ENCODE measurements around the gene SOX2. TPM values are rescaled to one million over a fixed set of nuclear protein-coding genes. Genes with fewer than 3 reads are reported as not detected.

SOX2 gene
- total and polyA plus RNA-seq, 8 donors: 2.4 to 26.0 (median 14.4) TPM; not detected in 1

DNA sequence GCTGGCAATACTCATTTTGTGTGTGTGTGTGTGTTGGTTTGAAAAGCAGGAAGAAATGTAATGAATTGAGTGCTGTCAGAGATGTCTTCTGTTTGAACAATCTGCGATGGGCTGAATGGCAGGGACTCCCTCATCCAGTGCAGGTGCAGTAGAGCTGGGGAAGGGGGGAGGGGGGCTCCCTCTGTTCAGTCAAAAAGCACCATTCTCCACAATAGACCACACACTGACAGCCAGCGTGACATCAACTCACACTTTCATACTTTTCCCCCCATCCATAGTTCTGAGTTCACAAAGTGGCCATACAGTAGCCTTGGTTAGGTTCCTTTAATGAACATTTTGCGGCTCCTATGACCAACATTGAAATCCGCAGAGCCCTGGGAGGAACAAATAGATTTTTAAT lies 10.4 kb downstream of the SOX2 start:
- Histone ChIP-seq H3K9me3 (no peaks in the 10 kb centered on the region), H3K4me3 (no peak overlapping the region), H3K36me3 (no peaks in the 10 kb centered on the region), H3K27ac (no peak overlapping the region), H3K27me3 (peaks cover 98 to 100% of the 10 kb centered on the region in 2 donors), H3K4me1 (peaks cover 8 to 9% of the 10 kb centered on the region in 2 donors)
- intact Hi-C loops (cut with DNase I): no loop called here
- TF ChIP-seq, protein P1, sequence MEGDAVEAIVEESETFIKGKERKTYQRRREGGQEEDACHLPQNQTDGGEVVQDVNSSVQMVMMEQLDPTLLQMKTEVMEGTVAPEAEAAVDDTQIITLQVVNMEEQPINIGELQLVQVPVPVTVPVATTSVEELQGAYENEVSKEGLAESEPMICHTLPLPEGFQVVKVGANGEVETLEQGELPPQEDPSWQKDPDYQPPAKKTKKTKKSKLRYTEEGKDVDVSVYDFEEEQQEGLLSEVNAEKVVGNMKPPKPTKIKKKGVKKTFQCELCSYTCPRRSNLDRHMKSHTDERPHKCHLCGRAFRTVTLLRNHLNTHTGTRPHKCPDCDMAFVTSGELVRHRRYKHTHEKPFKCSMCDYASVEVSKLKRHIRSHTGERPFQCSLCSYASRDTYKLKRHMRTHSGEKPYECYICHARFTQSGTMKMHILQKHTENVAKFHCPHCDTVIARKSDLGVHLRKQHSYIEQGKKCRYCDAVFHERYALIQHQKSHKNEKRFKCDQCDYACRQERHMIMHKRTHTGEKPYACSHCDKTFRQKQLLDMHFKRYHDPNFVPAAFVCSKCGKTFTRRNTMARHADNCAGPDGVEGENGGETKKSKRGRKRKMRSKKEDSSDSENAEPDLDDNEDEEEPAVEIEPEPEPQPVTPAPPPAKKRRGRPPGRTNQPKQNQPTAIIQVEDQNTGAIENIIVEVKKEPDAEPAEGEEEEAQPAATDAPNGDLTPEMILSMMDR (IDR thresholded peaks at IDR 0.05): no peak
- ATAC-seq (no peak), DNase-seq (no peak)

DNA sequence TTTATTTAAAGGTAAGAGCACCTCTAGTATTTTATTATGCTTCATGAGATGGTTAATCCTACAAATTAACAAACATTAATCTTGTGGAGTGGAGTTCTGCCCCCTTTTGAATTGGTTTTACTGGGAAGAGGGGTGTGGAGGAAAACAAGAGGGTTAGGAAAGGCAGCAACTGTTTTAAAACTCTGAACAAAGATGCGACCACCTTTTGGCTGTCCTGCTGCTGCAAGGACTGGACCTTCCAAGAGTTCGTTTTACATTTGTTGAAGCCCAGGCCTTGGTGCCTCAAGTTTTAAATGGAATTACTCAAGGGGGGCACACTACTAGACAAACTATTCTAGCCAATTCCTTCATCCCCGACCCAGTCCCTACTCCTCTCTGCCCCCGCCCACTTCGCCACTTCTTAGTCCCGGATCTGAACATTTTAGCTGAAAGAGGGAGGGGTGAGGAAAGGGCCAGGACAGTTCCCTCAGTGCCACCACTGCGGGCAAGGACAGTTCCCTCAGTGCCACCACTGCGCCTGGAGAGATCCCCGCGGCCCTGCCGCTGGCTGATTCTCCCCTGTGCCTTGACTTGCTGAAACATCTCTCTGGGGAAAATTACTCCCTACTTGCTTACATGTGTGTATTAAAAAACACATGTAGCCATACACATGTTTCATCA lies 11.2 kb downstream of the SOX2 start:
- peaks cover 9 to 11% of the 10 kb centered on the region in 2 donors for H3K4me1 ChIP-seq
- DNase-seq: no peak
- ATAC-seq: no peak
- no peaks in the 10 kb centered on the region for H3K9me3 ChIP-seq
- H3K27me3 ChIP-seq: peaks cover 98 to 100% of the 10 kb centered on the region in 2 donors
- no peak overlapping the region for H3K4me3 ChIP-seq
- no peaks in the 10 kb centered on the region for H3K36me3 ChIP-seq
- no peak overlapping the region for H3K27ac ChIP-seq
- TF ChIP-seq, protein P1 (IDR thresholded peaks at IDR 0.05): no peak
- intact Hi-C loops (cut with DNase I): no loop called here

DNA sequence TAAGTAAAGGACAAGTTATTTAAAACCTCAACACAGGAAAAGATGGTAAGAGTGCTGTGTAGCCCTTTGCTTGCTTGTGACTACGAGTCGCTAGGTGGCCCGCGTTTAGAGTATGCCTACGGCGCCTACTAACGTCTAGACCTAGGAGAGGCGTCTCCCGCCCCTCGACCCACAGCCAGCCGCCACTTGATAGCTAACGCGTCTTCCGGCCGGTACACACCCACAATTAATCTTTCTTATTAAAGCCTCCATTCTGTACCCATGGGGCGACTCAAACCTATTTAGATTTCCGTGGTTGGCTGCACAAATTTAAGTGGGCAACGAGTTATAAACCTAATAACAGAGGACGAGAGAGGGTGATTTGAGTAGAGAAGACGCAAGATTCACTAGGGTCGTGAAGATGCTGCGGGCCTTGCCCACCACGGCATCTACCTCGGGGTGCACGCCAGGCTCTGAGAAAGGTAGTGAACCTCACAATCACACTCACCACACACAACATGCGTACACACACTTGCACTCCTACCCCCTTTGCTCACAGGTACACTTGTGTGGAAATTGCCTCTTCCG lies 12.0 kb downstream of the SOX2 start:
- DNase-seq: no peak
- ATAC-seq: no peak
- no peaks in the 10 kb centered on the region for H3K9me3 ChIP-seq
- peaks cover 97 to 100% of the 10 kb centered on the region in 2 donors for H3K27me3 ChIP-seq
- no peaks in the 10 kb centered on the region for H3K36me3 ChIP-seq
- TF ChIP-seq, protein P1 (IDR thresholded peaks at IDR 0.05): no peak
- peaks cover 9 to 11% of the 10 kb centered on the region in 2 donors for H3K4me1 ChIP-seq
- no peak overlapping the region for H3K27ac ChIP-seq
- intact Hi-C loops (cut with DNase I): no loop called here
- H3K4me3 ChIP-seq: no peak overlapping the region

DNA sequence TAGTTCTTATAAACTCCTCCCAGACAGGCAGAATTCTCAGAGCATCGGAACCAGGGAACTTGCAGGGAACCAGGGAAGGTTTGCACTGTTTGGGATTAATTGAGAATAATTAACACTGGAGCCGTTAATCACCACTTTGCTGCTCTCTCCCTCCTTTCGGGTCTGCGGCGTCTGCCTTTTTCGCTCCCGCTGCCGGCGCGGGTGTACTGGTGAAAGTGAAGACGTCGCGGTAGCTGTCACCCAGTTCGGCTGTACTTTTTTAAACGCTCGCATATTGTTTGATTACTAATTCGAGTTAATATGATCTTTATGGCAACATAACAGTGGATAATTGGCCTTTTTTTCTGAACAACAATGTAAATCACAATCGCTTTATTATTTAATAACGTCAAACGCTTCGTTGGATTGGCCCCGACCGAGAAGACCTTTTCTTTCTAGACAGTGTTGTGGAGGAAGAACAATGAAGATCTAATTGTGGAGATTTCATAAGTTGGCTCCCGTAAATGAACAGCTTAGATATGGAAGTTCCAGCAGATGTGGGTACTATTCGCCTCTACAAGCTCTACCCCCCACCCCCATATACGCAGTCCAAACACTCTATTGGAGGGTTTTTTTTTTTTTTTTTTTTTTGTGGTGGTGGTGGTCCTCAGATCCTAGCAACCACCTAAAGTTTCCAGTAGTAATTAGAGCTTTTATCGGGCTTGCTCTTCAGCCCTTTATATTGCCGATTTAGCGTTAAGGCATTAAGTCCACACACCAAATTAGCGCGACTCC lies 12.7 kb downstream of the SOX2 start:
- Histone ChIP-seq H3K27ac (no peak overlapping the region), H3K36me3 (no peaks in the 10 kb centered on the region), H3K4me1 (peaks cover 9 to 11% of the 10 kb centered on the region in 2 donors), H3K9me3 (no peaks in the 10 kb centered on the region), H3K27me3 (peaks cover 97 to 100% of the 10 kb centered on the region in 2 donors), H3K4me3 (no peak overlapping the region)
- ATAC-seq: no peak
- DNase-seq: no peak
- TF ChIP-seq, protein P1 (IDR thresholded peaks at IDR 0.05): no peak
- intact Hi-C loops (cut with DNase I): no loop called here

DNA sequence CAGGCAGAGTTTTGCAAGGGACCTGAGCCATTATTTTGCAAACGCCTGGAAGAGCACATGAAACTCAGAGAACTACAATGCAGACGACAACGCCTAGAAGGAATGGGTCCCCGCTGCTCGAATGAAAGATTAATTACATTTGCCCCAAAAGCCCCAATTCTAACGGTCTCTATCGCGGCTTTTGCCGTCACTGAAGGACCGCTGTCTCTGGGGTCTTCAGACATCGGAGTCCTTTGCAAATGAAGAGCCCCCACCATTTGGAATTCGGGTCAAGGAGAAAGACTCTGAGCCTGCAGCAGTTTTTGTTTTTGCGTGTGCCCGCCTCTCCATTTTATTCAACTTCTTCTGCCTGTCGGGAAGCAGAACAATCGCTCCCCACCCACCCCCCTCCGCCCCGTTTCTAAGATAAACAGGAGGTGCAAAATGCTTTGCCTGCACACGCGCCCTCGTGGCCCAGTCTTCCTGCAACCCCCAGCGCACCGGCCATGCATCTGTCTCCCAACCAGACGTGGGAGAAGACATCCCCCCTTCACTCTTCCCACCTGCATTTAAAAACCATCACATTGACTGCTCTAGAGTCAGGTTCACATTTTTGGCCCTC lies 13.5 kb downstream of the SOX2 start:
- no peaks in the 10 kb centered on the region for H3K9me3 ChIP-seq
- no peak overlapping the region for H3K27ac ChIP-seq
- no peaks in the 10 kb centered on the region for H3K36me3 ChIP-seq
- no peak for DNase-seq
- H3K4me3 ChIP-seq: no peak overlapping the region
- no peak for ATAC-seq
- intact Hi-C loops (cut with DNase I): no loop called here
- TF ChIP-seq, protein P1 (IDR thresholded peaks at IDR 0.05): no peak
- peaks cover 93 to 100% of the 10 kb centered on the region in 2 donors for H3K27me3 ChIP-seq
- peaks cover 9 to 11% of the 10 kb centered on the region in 2 donors for H3K4me1 ChIP-seq
